Keratinocyte (primary cell): ENCODE results near the gene MRPS18B. TPM values are rescaled to one million over a fixed set of nuclear protein-coding genes. Genes with fewer than 3 reads are reported as not detected.

Experiments
- DNase-seq: peaks from one replicate; pipeline ENCODE4 v3.0.0-alpha.2; 2011; ENCODE audit warnings: low read depth, missing footprints, low spot score
- FAIRE-seq: peaks from 2 replicates; lab custom pipeline; 2011; peaks lifted over from hg19 to GRCh38; lab: Jason Lieb, UNC
- H2AFZ ChIP-seq: 2 replicates; pipeline ENCODE4 v1.6.0; 2012; ENCODE audit warnings: low read length, control low read depth, inconsistent platforms; ENCODE audit not compliant: control insufficient read depth
- H3K27ac ChIP-seq: 2 replicates; pipeline ENCODE4 v1.5.1; 2011; ENCODE audit warnings: low read length; ENCODE audit not compliant: control insufficient read depth, insufficient read depth
- H3K27me3 ChIP-seq: 3 replicates; pipeline ENCODE4 v1.6.0; 2011; ENCODE audit warnings: low read length; ENCODE audit not compliant: control insufficient read depth, insufficient read depth; ENCODE audit errors: extremely low read depth
- H3K36me3 ChIP-seq, 2 experiments: 2 replicates in 1 of 2; 3 replicates in 1 of 2; pipeline ENCODE4 v1.5.1; 2011; ENCODE audit warnings: low read length in 2 of 2, mild to moderate bottlenecking in 1 of 2; ENCODE audit not compliant: control insufficient read depth in 2 of 2, insufficient read depth in 2 of 2; ENCODE audit errors: extremely low read depth in 1 of 2
- H3K4me1 ChIP-seq: 3 replicates; pipeline ENCODE4 v1.5.1; 2011; ENCODE audit warnings: low read length; ENCODE audit not compliant: control insufficient read depth, insufficient read depth; ENCODE audit errors: extremely low read depth
- H3K4me2 ChIP-seq: 3 replicates; pipeline ENCODE4 v1.6.0; 2011; ENCODE audit warnings: low read depth, low read length; ENCODE audit not compliant: control insufficient read depth, insufficient read depth; ENCODE audit errors: extremely low read depth
- H3K4me3 ChIP-seq, 3 experiments: fragments of 200-600 bp in 1 of 3; sonication (generic) in 1 of 3; 2 replicates in 2 of 3; 3 replicates in 1 of 3; pipeline ENCODE4 v1.5.1; 2011 to 2016; ENCODE audit warnings: low read length in 3 of 3, mild to moderate bottlenecking in 3 of 3, control low read depth in 2 of 3, inconsistent platforms in 1 of 3, low read depth in 1 of 3, mixed read lengths in 1 of 3, mixed run types in 1 of 3, moderate library complexity in 1 of 3; ENCODE audit not compliant: control insufficient read depth in 2 of 3, insufficient read depth in 2 of 3; ENCODE audit errors: extremely low read depth in 1 of 3
- H3K79me2 ChIP-seq: 2 replicates; pipeline ENCODE4 v1.6.0; 2012; ENCODE audit warnings: low read length; ENCODE audit not compliant: control insufficient read depth, insufficient read depth
- H3K9ac ChIP-seq: 3 replicates; pipeline ENCODE4 v1.6.0; 2011; ENCODE audit warnings: low read length; ENCODE audit not compliant: control insufficient read depth, insufficient read depth; ENCODE audit errors: extremely low read depth
- H3K9me1 ChIP-seq: 3 replicates; pipeline ENCODE4 v1.6.0; 2011; ENCODE audit warnings: low read length; ENCODE audit not compliant: control insufficient read depth, insufficient read depth; ENCODE audit errors: extremely low read depth
- H3K9me3 ChIP-seq: 2 replicates; pipeline ENCODE4 v1.5.1; 2012; ENCODE audit warnings: low read depth, low read length; ENCODE audit not compliant: control insufficient read depth
- H4K20me1 ChIP-seq: 3 replicates; pipeline ENCODE4 v1.6.0; 2011; ENCODE audit warnings: low read length; ENCODE audit not compliant: control insufficient read depth, insufficient read depth; ENCODE audit errors: extremely low read depth
- CTCF ChIP-seq, 3 experiments: IDR thresholded peaks in 1 of 3; conservative IDR thresholded peaks in 1 of 3; optimal IDR thresholded peaks in 1 of 3; 2 replicates in 2 of 3; 3 replicates in 1 of 3; pipeline versions ENCODE3 to v1.5.1; 2011; ENCODE audit warnings: low read length in 3 of 3, mild to moderate bottlenecking in 3 of 3, moderate library complexity in 2 of 3, control low read depth in 1 of 3, inconsistent platforms in 1 of 3; ENCODE audit not compliant: insufficient read depth in 2 of 3; ENCODE audit errors: extremely low read depth in 1 of 3
- EZH2 ChIP-seq: IDR thresholded peaks from one replicate; pipeline ENCODE4 v1.6.1; 2012; ENCODE audit warnings: inconsistent platforms, mild to moderate bottlenecking, low read length, moderate library complexity
- dilution Hi-C: fragments of 300-500 bp; cut with MboI; formaldehyde crosslinking; loops from one replicate; pipeline ENCODE4 v1.7.0; 2020; ENCODE audit warnings: low sequenced_read_pairs; ENCODE audit not compliant: extremely low pct_ligation_motif_present
- polyA plus RNA-seq, 5 experiments: library from polyadenylated mRNA; depleted of rRNA in 3 of 5; stranded (reverse) in 3 of 5; stranded (forward) in 1 of 5; unstranded in 1 of 5; fragments of >200 nt; gene quantifications; 1 replicate in 1 of 5; 2 replicates in 3 of 5; 3 replicates in 1 of 5; pipeline versions ENCODE4 v1.2.1 to v1.2.3, GENCODE V29; 2011 to 2012; ENCODE audit warnings: missing spikeins in 2 of 5, low read depth in 1 of 5, low replicate concordance in 1 of 5

MRPS18B gene
- polyA plus RNA-seq, 1 donor (not counting 4 experiments of a cell fraction or from before 2014, with no cell fraction given), result 55.0 TPM

DNA sequence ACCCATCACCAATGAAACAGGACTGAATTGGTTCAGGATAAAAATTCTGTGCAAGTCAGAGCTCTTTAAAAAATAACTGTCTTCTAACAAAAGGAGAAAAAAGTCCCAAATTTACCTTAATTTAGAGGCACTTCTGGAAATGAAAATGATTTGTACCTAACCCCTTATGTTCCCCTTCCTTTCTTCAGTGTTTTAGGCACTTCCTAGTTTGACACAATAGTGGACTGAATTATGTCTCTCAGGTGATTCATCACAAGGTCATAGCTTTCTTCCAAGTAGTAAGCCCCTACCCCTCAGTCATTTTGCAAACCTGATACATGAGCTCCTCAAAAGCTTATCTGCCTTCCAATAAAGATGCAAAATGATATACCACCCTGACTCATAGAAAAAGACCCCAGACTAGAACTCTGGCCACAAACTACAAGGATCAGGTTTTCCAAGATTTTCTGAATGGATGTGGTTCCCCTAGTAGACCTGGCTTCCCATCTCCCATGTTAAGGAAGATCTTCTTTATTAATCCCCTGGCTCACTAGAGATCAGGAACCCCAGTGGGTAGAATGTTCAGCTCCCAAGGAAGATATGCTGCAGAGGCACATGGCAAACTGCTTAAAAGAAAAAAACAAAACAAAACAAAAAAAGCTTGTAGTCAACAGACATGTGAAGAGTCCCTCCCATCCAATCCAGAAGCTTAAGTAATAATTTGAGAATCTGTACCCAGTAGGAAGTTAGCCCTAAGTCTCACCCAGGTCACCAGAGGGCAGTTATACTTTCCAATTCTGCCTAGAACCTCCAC is 4.2 kb upstream of the MRPS18B start:
- H2AFZ ChIP-seq, result no peak overlapping the region
- peaks cover 24% of the 10 kb centered on the region for H3K4me1 ChIP-seq
- H3K4me2 ChIP-seq, result peak overlapping the region; percentile 100
- peak overlapping the region; percentile 2 for H3K9ac ChIP-seq
- no peak overlapping the region for H3K4me3 ChIP-seq
- H3K79me2 ChIP-seq, result peaks cover 40% of the 10 kb centered on the region
- H3K27me3 ChIP-seq, result no peaks in the 10 kb centered on the region
- peaks cover 3% of the 10 kb centered on the region for H3K9me1 ChIP-seq
- dilution Hi-C loops, result no loop called here
- DNase-seq (no peak), FAIRE-seq (no peak)
- peak overlapping the region; percentile 54 for H3K27ac ChIP-seq
- peaks cover 12 to 37% of the 10 kb centered on the region in 2 experiments for H3K36me3 ChIP-seq
- TF ChIP-seq EZH2 (no peak), CTCF (optimal IDR thresholded peaks at IDR 0.05 in 1 of 3, IDR thresholded peaks at IDR 0.05 in 1 of 3, conservative IDR thresholded peaks at IDR 0.05 in 1 of 3; ENCODE audit: extremely low read depth in 1 of 3, insufficient read depth in 2 of 3, low read length in 3 of 3) (no peak)
- H4K20me1 ChIP-seq, result peaks cover 8% of the 10 kb centered on the region
- H3K9me3 ChIP-seq, result no peaks in the 10 kb centered on the region

- Histone ChIP-seq H4K20me1 (peaks cover 8% of the 10 kb centered on the region), H3K4me1 (peaks cover 24% of the 10 kb centered on the region), H3K27ac (peak overlapping the region; percentile 97), H3K27me3 (no peaks in the 10 kb centered on the region), H3K9ac (peak overlapping the region; percentile 98), H3K79me2 (peaks cover 48% of the 10 kb centered on the region), H3K4me2 (peak overlapping the region; percentile 100), H3K9me1 (peaks cover 3% of the 10 kb centered on the region), H2AFZ (no peak overlapping the region), H3K36me3 (peaks cover 5 to 33% of the 10 kb centered on the region in 2 experiments), H3K4me3 (peak overlapping the region; percentile 2 to 89 (median 56)), H3K9me3 (no peaks in the 10 kb centered on the region)
- DNase-seq (no peak), FAIRE-seq (no peak)
- TF ChIP-seq CTCF (optimal IDR thresholded peaks at IDR 0.05 in 1 of 3, IDR thresholded peaks at IDR 0.05 in 1 of 3, conservative IDR thresholded peaks at IDR 0.05 in 1 of 3; ENCODE audit: extremely low read depth in 1 of 3, insufficient read depth in 2 of 3, low read length in 3 of 3) (no peak), EZH2 (no peak)
- dilution Hi-C loops, result no loop called here
These were observed 3.4 kb upstream of the MRPS18B start for GRCh38 chr6:30614044-30614842.
